K562 (cell line): ENCODE measurements around the gene EHD2. TPM values are rescaled to one million over a fixed set of nuclear protein-coding genes. Genes with fewer than 3 reads are reported as not detected.

Experiments used
- BMI1 ChIP-seq: fragments of 150-350 bp; IDR thresholded peaks from 2 replicates; pipeline ENCODE4 v1.6.1; 2014; ENCODE audit warnings: low read length
- DNMT1 ChIP-seq: fragments of 450-650 bp; IDR thresholded peaks from 2 replicates; pipeline ENCODE4 v1.6.1; 2016; ENCODE audit warnings: antibody characterized with exemption, mild to moderate bottlenecking
- ETS2 ChIP-seq: IDR thresholded peaks from 2 replicates; pipeline ENCODE4 v1.6.1; 2016; ENCODE audit warnings: borderline replicate concordance, missing genetic modification characterization, mild to moderate bottlenecking, moderate library complexity, missing compliant biosample characterization; ENCODE audit not compliant: poor library complexity, severe bottlenecking
- IRF2 ChIP-seq: sonication (generic); formaldehyde crosslinking; IDR thresholded peaks from 2 replicates; pipeline ENCODE4 v1.8.1; 2022; ENCODE audit warnings: mild to moderate bottlenecking, missing genetic modification reagents
- LARP7 ChIP-seq: fragments of 450-650 bp; IDR thresholded peaks from 2 replicates; pipeline ENCODE4 v1.6.1; 2016
- MBD2 ChIP-seq: sonication (generic); IDR thresholded peaks from 2 replicates; pipeline ENCODE4 v1.6.1; 2016; ENCODE audit warnings: low read depth, borderline replicate concordance
- PHTF2 ChIP-seq: fragments of 250-450 bp; sonication (Bioruptor Pico); IDR thresholded peaks from 2 replicates; pipeline ENCODE4 v1.5.0; 2021; ENCODE audit warnings: mild to moderate bottlenecking
- SIN3A ChIP-seq, 2 experiments: fragments of 150-350 bp in 1 of 2; IDR thresholded peaks; 2 replicates each; pipeline ENCODE4 v1.6.1; 2011 to 2016; ENCODE audit warnings: borderline replicate concordance in 2 of 2, low read depth in 2 of 2, low read length in 2 of 2, mild to moderate bottlenecking in 2 of 2, moderate library complexity in 2 of 2; ENCODE audit not compliant: control insufficient read depth in 1 of 2
- ZNF12 ChIP-seq: sonication (generic); formaldehyde crosslinking; IDR thresholded peaks from 2 replicates; pipeline ENCODE4 v1.4.0; 2020; ENCODE audit warnings: mild to moderate bottlenecking, missing genetic modification reagents
- polyA plus RNA-seq, 8 experiments: library from polyadenylated mRNA; depleted of rRNA in 4 of 8; stranded (reverse) in 5 of 8; unstranded in 3 of 8; fragments of >200 nt; fragmentation: Nextera tagmentation in 2 of 8; fragmentation: Illumina TruSeq in 1 of 8; extraction: Ambion mirVana in 2 of 8; extraction: Trizol in 1 of 8; gene quantifications; 2 replicates each; pipeline versions ENCODE4 v1.2.1 to v1.2.3, GENCODE V29; 2011 to 2014; ENCODE audit warnings: inconsistent platforms in 1 of 8, missing spikeins in 1 of 8
- total RNA-seq, 7 experiments: library from RNA; depleted of rRNA in 6 of 7; stranded (reverse); fragments of >200 nt in 6 of 7; fragmentation: Illumina TruSeq in 2 of 7; extraction: Trizol in 2 of 7; gene quantifications; 2 replicates each; pipeline versions ENCODE4 v1.2.1 to v1.2.3, GENCODE V29; 2011 to 2021; ENCODE audit warnings: low replicate concordance in 1 of 7
- TF ChIP-seq, protein P1 (sequence below): fragments of 250-450 bp; sonication (Bioruptor Pico); IDR thresholded peaks from 2 replicates; pipeline ENCODE4 v1.8.0; 2022; ENCODE audit warnings: inconsistent platforms
- TF ChIP-seq, protein P2 (sequence below): fragments of 150-350 bp; IDR thresholded peaks from 2 replicates; pipeline ENCODE4 v1.6.1; 2014; ENCODE audit warnings: low read depth, mild to moderate bottlenecking, low read length, borderline replicate concordance
- TF ChIP-seq, protein P3 (sequence below): fragments of 250-450 bp; sonication (Bioruptor Pico); IDR thresholded peaks from 2 replicates; pipeline ENCODE4 v1.5.0; 2022; ENCODE audit warnings: mild to moderate bottlenecking
- TF ChIP-seq, protein P4 (sequence below), 2 experiments: fragments of 450-650 bp; IDR thresholded peaks; 2 replicates each; pipeline ENCODE4 v1.6.1; 2018; ENCODE audit warnings: mild to moderate bottlenecking in 2 of 2, low read depth in 1 of 2; ENCODE audit not compliant: partially characterized antibody in 2 of 2

EHD2 gene
- total and polyA plus RNA-seq, 9 of the 15 experiments (the other 6 are each of a cell fraction or from before 2014, with no cell fraction given) = 1.7 to 32.2 (median 3.0) TPM

DNA sequence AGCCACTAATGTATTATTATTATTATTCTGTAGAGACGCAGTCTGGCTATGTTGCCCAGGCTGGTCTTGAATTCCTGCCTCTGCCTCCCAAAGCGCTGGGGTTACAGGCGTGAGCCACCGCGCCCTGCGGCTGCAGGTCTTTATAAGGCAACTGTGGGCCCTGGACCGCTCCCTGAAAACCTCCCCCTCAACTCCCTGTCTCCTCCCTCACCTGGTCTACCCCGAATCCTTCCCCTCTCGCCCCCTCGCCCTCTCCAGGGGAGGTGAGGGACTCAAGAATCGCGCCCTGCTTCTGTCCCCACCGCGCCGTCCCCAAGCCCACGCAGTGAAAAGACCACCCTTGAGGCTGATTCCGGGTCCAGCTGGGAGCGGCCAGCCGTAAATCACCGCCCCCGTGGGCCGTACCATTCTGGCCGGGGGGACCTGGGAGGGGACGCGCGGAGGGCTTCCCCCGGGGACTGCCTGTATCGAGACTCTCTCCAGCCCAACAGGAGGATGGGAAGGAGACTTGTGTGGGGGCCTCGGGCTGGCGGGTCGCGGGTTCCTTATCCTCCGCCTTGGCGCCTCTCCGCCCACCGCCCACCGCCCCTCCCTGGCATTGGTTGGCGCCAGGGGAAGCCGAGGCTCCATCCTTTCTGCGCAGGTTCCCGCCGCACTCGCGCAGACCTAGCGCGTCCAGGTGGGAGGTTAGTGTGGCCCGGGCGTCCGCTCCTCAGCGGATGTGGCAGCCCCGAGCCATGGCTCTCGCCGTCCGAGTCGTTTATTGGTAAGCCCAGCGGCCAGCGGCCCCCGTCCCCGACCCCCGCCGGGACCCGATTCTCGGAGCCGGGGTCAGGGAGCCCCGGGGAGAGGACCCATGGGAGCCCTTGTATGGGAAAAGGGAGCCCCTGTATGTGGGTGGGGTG lies 65.1 kb downstream of the EHD2 start, which contains the start of gene SELENOW (continued):
- TF ChIP-seq, protein P1, sequence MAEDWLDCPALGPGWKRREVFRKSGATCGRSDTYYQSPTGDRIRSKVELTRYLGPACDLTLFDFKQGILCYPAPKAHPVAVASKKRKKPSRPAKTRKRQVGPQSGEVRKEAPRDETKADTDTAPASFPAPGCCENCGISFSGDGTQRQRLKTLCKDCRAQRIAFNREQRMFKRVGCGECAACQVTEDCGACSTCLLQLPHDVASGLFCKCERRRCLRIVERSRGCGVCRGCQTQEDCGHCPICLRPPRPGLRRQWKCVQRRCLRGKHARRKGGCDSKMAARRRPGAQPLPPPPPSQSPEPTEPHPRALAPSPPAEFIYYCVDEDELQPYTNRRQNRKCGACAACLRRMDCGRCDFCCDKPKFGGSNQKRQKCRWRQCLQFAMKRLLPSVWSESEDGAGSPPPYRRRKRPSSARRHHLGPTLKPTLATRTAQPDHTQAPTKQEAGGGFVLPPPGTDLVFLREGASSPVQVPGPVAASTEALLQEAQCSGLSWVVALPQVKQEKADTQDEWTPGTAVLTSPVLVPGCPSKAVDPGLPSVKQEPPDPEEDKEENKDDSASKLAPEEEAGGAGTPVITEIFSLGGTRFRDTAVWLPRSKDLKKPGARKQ (CRISPR knock-in tag) = no peak
- TF ChIP-seq PHTF2 (CRISPR knock-in tag) (no peak), IRF2 (no peak), SIN3A (IDR thresholded peaks at IDR 0.05; ENCODE audit: borderline replicate concordance in 2 of 2, control insufficient read depth in 1 of 2, low read depth in 2 of 2, low read length in 2 of 2) (peak; percentile 51 to 80; a peak in 2 of 4 replicates), BMI1 (no peak), ETS2 (no peak), DNMT1 (peak; percentile 89; the same call in 1 of the 2 replicates), MBD2 (peak; percentile 98), ZNF12 (no peak; the same call in 1 of the 2 replicates), LARP7 (no peak)
- TF ChIP-seq, protein P2, sequence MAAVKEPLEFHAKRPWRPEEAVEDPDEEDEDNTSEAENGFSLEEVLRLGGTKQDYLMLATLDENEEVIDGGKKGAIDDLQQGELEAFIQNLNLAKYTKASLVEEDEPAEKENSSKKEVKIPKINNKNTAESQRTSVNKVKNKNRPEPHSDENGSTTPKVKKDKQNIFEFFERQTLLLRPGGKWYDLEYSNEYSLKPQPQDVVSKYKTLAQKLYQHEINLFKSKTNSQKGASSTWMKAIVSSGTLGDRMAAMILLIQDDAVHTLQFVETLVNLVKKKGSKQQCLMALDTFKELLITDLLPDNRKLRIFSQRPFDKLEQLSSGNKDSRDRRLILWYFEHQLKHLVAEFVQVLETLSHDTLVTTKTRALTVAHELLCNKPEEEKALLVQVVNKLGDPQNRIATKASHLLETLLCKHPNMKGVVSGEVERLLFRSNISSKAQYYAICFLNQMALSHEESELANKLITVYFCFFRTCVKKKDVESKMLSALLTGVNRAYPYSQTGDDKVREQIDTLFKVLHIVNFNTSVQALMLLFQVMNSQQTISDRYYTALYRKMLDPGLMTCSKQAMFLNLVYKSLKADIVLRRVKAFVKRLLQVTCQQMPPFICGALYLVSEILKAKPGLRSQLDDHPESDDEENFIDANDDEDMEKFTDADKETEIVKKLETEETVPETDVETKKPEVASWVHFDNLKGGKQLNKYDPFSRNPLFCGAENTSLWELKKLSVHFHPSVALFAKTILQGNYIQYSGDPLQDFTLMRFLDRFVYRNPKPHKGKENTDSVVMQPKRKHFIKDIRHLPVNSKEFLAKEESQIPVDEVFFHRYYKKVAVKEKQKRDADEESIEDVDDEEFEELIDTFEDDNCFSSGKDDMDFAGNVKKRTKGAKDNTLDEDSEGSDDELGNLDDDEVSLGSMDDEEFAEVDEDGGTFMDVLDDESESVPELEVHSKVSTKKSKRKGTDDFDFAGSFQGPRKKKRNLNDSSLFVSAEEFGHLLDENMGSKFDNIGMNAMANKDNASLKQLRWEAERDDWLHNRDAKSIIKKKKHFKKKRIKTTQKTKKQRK = no peak
- TF ChIP-seq, protein P3, sequence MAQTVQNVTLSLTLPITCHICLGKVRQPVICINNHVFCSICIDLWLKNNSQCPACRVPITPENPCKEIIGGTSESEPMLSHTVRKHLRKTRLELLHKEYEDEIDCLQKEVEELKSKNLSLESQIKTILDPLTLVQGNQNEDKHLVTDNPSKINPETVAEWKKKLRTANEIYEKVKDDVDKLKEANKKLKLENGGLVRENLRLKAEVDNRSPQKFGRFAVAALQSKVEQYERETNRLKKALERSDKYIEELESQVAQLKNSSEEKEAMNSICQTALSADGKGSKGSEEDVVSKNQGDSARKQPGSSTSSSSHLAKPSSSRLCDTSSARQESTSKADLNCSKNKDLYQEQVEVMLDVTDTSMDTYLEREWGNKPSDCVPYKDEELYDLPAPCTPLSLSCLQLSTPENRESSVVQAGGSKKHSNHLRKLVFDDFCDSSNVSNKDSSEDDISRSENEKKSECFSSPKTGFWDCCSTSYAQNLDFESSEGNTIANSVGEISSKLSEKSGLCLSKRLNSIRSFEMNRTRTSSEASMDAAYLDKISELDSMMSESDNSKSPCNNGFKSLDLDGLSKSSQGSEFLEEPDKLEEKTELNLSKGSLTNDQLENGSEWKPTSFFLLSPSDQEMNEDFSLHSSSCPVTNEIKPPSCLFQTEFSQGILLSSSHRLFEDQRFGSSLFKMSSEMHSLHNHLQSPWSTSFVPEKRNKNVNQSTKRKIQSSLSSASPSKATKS (CRISPR knock-in tag) = no peak
- TF ChIP-seq, protein P4, sequence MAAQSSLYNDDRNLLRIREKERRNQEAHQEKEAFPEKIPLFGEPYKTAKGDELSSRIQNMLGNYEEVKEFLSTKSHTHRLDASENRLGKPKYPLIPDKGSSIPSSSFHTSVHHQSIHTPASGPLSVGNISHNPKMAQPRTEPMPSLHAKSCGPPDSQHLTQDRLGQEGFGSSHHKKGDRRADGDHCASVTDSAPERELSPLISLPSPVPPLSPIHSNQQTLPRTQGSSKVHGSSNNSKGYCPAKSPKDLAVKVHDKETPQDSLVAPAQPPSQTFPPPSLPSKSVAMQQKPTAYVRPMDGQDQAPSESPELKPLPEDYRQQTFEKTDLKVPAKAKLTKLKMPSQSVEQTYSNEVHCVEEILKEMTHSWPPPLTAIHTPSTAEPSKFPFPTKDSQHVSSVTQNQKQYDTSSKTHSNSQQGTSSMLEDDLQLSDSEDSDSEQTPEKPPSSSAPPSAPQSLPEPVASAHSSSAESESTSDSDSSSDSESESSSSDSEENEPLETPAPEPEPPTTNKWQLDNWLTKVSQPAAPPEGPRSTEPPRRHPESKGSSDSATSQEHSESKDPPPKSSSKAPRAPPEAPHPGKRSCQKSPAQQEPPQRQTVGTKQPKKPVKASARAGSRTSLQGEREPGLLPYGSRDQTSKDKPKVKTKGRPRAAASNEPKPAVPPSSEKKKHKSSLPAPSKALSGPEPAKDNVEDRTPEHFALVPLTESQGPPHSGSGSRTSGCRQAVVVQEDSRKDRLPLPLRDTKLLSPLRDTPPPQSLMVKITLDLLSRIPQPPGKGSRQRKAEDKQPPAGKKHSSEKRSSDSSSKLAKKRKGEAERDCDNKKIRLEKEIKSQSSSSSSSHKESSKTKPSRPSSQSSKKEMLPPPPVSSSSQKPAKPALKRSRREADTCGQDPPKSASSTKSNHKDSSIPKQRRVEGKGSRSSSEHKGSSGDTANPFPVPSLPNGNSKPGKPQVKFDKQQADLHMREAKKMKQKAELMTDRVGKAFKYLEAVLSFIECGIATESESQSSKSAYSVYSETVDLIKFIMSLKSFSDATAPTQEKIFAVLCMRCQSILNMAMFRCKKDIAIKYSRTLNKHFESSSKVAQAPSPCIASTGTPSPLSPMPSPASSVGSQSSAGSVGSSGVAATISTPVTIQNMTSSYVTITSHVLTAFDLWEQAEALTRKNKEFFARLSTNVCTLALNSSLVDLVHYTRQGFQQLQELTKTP (IDR thresholded peaks at IDR 0.05; ENCODE audit: low read depth in 1 of 2, partially characterized antibody in 2 of 2) = no peak
